Panc1 (cell line): ENCODE data around the gene CDH23.

Experiments
- CTCF ChIP-seq: fragments of 450-650 bp; IDR thresholded peaks from 2 replicates; pipeline ENCODE4 v1.5.1; 2017; ENCODE audit warnings: mild to moderate bottlenecking
- POLR2AphosphoS5 ChIP-seq: IDR thresholded peaks from 2 replicates; pipeline ENCODE4 v1.6.1; 2012; ENCODE audit warnings: mild to moderate bottlenecking, low read depth, low read length, moderate library complexity
- SIN3A ChIP-seq: IDR thresholded peaks from 2 replicates; pipeline ENCODE4 v1.6.1; 2012; ENCODE audit warnings: low read depth, mild to moderate bottlenecking, low read length, moderate library complexity, borderline replicate concordance; ENCODE audit not compliant: insufficient read depth

- TF ChIP-seq CTCF = no peak
- no peak for TF ChIP-seq POLR2AphosphoS5
- TF ChIP-seq SIN3A = no peak
These were observed 38.4 kb upstream of the CDH23 start for GRCh38 chr10:71358277-71358676.
